Measurements from ENCODE around the gene RFPL1.

GRCh38 chr22:29447906-29448305 lies 9.5 kb downstream of the RFPL1 start:
- TF ChIP-seq CTCF (IDR thresholded peaks at IDR 0.05): no peak
- TF ChIP-seq POLR2A (IDR thresholded peaks at IDR 0.05): no peak

Data from thyroid gland (tissue), 4 donors.